ENCODE results near the gene UTP25.

DNA sequence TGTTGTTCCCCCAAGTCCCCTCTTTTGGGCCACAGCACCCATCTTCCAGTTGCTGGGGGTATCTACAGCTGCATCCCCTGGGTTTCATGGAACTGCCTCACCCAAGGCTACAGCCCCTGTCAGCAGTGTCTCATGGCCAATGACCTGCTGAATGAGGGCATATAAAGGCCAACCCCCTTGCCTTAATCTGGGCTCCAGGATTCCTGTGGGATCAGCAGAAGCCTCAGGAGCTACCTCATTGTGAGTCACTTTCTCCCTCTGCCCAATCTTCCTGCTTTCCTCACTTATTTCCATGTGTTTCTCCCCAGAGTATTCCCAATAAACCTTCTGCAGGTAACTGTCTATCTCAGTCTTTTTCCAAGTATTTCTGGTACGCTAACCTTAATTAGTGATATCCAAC lies 73.0 kb downstream of the UTP25 start:
- TF ChIP-seq, protein P1, sequence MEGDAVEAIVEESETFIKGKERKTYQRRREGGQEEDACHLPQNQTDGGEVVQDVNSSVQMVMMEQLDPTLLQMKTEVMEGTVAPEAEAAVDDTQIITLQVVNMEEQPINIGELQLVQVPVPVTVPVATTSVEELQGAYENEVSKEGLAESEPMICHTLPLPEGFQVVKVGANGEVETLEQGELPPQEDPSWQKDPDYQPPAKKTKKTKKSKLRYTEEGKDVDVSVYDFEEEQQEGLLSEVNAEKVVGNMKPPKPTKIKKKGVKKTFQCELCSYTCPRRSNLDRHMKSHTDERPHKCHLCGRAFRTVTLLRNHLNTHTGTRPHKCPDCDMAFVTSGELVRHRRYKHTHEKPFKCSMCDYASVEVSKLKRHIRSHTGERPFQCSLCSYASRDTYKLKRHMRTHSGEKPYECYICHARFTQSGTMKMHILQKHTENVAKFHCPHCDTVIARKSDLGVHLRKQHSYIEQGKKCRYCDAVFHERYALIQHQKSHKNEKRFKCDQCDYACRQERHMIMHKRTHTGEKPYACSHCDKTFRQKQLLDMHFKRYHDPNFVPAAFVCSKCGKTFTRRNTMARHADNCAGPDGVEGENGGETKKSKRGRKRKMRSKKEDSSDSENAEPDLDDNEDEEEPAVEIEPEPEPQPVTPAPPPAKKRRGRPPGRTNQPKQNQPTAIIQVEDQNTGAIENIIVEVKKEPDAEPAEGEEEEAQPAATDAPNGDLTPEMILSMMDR (IDR thresholded peaks at IDR 0.05) = no peak
- TF ChIP-seq POLR2AphosphoS5 (IDR thresholded peaks at IDR 0.05) = no peak

Data from stomach (tissue), 4 donors.